ENCODE results near the gene NCAPG.
A peak's percentile ranks its signal among the peaks of the same experiment; 100 is the strongest.

NCAPG gene

DNA sequence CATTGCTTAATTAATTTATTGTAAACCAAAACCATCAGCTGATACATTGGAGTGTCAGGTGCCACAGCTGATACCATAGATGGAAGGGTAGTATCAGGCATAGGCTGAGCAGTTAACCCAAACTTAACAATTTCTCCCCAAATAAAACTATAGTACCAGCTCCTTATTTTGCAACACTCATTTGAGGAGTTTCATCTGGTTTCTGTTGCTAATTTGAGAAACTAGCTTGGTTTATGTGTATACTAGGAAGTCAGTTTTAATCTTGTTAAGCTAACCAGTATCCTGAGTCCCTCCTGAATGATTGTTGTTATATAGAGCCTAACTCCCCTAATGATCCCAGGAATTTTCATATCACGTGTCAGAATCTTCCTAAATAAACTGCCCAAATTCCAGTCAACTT is 13.0 kb upstream of the NCAPG start:
- TF ChIP-seq, protein P1, sequence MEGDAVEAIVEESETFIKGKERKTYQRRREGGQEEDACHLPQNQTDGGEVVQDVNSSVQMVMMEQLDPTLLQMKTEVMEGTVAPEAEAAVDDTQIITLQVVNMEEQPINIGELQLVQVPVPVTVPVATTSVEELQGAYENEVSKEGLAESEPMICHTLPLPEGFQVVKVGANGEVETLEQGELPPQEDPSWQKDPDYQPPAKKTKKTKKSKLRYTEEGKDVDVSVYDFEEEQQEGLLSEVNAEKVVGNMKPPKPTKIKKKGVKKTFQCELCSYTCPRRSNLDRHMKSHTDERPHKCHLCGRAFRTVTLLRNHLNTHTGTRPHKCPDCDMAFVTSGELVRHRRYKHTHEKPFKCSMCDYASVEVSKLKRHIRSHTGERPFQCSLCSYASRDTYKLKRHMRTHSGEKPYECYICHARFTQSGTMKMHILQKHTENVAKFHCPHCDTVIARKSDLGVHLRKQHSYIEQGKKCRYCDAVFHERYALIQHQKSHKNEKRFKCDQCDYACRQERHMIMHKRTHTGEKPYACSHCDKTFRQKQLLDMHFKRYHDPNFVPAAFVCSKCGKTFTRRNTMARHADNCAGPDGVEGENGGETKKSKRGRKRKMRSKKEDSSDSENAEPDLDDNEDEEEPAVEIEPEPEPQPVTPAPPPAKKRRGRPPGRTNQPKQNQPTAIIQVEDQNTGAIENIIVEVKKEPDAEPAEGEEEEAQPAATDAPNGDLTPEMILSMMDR (conservative IDR thresholded peaks at IDR 0.05): no peak
- no peak for TF ChIP-seq ZFX (IDR thresholded peaks at IDR 0.05)
- H3K27ac ChIP-seq: no peak overlapping the region

DNA sequence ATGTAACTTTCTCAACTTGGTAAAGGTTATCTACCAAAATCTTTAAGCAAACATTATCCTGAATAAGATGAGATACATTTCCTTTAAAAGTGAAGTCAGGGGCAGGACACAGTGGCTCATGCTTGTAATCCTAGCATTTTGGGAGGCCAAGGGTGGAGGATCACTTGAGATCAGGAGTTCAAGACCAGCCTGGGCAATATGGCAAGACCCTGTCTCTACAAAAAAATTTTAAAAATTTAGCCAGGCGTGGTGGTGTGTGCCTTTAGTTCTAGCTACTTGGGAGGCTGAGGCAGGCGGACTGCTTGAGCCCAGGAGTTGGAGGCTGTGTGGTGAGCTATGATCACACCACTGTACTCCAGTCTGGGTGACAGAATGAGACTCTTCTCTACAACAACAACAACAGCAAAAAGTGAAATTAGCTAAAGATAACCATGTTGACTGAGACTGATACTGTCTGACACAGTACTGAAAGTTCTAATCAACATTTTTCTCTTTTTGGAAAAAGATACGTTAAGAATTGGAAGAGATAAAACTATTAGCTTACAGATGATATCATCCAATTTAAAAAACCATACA is 5.1 kb upstream of the NCAPG start:
- TF ChIP-seq, protein P1 (conservative IDR thresholded peaks at IDR 0.05): no peak
- no peak overlapping the region for H3K27ac ChIP-seq

DNA sequence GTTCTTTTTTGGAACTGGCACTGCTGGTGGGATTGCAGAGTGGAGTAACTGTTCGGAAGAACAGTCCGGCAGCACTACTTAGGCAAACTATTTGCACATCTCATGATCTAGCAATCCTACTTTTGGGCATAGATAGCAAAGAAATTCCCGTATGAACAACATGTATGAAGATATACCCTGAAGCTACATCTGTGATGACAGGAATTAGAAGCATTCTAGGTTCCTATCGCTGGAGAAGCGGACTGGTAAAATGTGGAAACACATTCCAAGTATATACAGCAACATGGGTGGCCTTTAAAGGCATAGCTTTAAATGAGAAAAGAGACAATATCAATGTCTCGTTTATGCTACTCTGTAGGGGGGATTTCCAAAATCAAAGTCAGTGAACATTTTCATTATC is 3.3 kb upstream of the NCAPG start:
- H3K27ac ChIP-seq: no peak overlapping the region
- no peak for TF ChIP-seq ZFX (IDR thresholded peaks at IDR 0.05)
- TF ChIP-seq, protein P1 (conservative IDR thresholded peaks at IDR 0.05): no peak

DNA sequence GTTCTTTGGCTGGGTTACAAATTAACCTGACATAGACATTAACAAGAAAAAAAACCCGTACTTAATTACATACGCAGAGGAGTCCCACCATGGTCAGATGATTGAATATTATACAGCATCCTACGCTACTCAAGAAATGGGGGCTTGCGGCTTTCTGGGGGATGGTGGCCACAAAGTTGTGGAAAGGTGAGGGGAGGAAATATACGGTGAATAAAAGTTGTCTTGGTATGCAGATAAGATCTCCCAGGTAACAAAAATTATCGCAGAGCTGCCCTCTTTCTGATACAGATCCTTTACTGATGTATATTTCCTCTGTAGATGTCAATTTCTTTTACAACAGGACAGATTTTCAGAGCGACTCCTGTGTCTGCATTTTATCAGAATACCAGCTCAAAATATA is 1.1 kb upstream of the NCAPG start:
- H3K27ac ChIP-seq: peak overlapping the region; percentile 97
- TF ChIP-seq, protein P1 (conservative IDR thresholded peaks at IDR 0.05): no peak
- no peak for TF ChIP-seq ZFX (IDR thresholded peaks at IDR 0.05)

DNA sequence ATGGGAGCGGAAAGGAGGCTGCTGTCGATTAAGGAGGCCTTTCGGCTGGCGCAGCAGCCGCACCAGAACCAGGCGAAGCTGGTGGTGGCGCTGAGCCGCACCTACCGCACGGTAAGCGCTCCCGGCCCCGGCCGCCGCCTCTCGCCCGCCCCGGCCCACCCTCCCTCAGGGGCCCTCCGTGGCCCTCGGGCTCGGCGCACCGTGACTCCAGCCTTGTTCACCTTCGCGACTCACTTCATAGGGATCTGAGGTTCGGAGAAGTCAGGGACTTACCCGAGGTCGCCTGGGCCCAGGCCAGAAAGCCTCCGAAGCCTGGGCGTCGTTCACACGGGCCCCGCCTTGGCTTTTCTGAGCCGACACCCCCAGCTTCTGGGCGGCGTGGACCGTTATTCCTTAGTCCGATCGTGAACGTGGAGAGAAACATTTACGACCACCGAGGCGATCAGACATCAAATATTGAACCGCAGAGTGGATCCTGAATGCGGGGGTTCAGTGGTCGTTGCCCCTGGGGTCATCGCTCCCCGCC is 362 bp downstream of the NCAPG start:
- peak; percentile 34; the same call in 1 of the 2 replicates for TF ChIP-seq ZFX (IDR thresholded peaks at IDR 0.05)
- TF ChIP-seq, protein P1 (conservative IDR thresholded peaks at IDR 0.05): no peak
- H3K27ac ChIP-seq: peak overlapping the region; percentile 97

DNA sequence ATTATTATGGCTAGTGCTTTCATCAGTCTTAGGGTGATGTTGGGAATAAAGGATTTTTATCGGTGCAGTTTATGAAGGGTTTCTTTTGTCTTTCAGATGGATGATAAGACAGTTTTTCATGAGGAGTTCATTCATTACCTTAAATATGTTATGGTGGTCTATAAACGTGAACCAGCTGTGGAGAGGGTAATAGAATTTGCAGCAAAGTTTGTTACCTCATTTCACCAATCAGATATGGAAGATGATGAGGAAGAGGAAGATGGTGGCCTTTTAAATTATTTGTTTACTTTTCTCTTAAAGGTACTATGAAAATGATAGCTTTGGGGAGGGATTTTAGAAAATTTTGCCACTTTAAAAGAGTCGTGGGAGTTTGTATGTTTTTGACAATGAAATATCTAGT is 1.3 kb downstream of the NCAPG start:
- no peak overlapping the region for H3K27ac ChIP-seq
- no peak for TF ChIP-seq ZFX (IDR thresholded peaks at IDR 0.05)
- TF ChIP-seq, protein P1 (conservative IDR thresholded peaks at IDR 0.05): no peak

DNA sequence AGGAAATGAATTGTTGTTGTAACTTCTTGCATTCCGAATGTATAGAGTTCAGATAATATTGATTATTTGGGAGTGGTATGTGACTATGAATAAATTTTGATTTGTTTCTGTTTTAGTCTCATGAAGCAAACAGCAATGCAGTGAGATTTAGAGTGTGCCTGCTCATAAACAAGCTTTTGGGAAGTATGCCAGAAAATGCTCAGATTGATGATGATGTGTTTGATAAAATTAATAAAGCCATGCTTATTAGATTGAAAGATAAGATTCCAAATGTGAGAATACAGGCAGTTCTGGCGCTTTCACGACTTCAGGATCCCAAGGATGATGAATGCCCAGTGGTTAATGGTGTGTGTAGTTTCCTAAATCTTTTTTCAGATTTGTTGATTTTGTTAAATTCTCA is 2.0 kb downstream of the NCAPG start:
- no peak overlapping the region for H3K27ac ChIP-seq
- TF ChIP-seq, protein P1 (conservative IDR thresholded peaks at IDR 0.05): no peak
- TF ChIP-seq ZFX (IDR thresholded peaks at IDR 0.05): no peak
